Endothelial cell of umbilical vein (primary cell): Measurements from ENCODE around the gene SSUH2. TPM values are rescaled to one million over a fixed set of nuclear protein-coding genes. Genes with fewer than 3 reads are reported as not detected.

Source experiments
- BruUV-seq: library from RNA; stranded (reverse); fragments of 400-500 nt; replicated peaks from 2 replicates; lab custom pipeline; 2021; lab: Mats Ljungman, UMichigan
- CTCF ChIA-PET: fragments of 300-600, 350-600 bp; sonication (Branson Sonifier 250); formaldehyde crosslinking; loops from one replicate; lab custom pipeline; 2021; ENCODE audit warnings: antibody characterized with exemption, inconsistent platforms; lab: Charles Lee
- POLR2A ChIA-PET: fragments of 300-600, 350-600 bp; sonication (Branson Sonifier 250); formaldehyde crosslinking; loops from one replicate; lab custom pipeline; 2021; ENCODE audit warnings: antibody characterized with exemption, inconsistent platforms; lab: Charles Lee
- DNase-seq: peaks from one replicate; pipeline ENCODE4 v3.0.0-alpha.2; 2011; ENCODE audit warnings: low read depth, low spot score
- FAIRE-seq: peaks from 2 replicates; lab custom pipeline; 2011; peaks lifted over from hg19 to GRCh38; lab: Jason Lieb, UNC
- H2AFZ ChIP-seq: 2 replicates; pipeline ENCODE4 v1.6.0; 2012; ENCODE audit warnings: low read depth, low read length, control low read depth, inconsistent platforms
- H3K27ac ChIP-seq: 2 replicates; pipeline ENCODE4 v1.5.1; 2011; ENCODE audit warnings: low read depth, mild to moderate bottlenecking, control low read depth, low read length, moderate library complexity; ENCODE audit not compliant: insufficient read depth
- H3K27me3 ChIP-seq, 2 experiments: 2 replicates each; pipeline versions ENCODE4 v1.6.0 to v1.6.1; 2011; ENCODE audit warnings: low read length in 2 of 2, mixed read lengths in 1 of 2; ENCODE audit not compliant: control insufficient read depth in 2 of 2, insufficient read depth in 2 of 2
- H3K36me3 ChIP-seq, 2 experiments: 2 replicates in 1 of 2; 3 replicates in 1 of 2; pipeline ENCODE4 v1.5.1; 2011; ENCODE audit warnings: low read length in 2 of 2, mild to moderate bottlenecking in 1 of 2, moderate library complexity in 1 of 2; ENCODE audit not compliant: control insufficient read depth in 2 of 2, insufficient read depth in 2 of 2; ENCODE audit errors: extremely low read depth in 1 of 2
- H3K4me1 ChIP-seq: 3 replicates; pipeline ENCODE4 v1.5.1; 2011; ENCODE audit warnings: mild to moderate bottlenecking, low read length; ENCODE audit not compliant: control insufficient read depth, insufficient read depth; ENCODE audit errors: extremely low read depth
- H3K4me2 ChIP-seq: 2 replicates; pipeline ENCODE4 v1.6.1; 2011; ENCODE audit warnings: low read length, control low read depth, mixed read lengths; ENCODE audit not compliant: insufficient read depth
- H3K4me3 ChIP-seq, 3 experiments: fragments of 200-600 bp in 1 of 3; sonication (generic), shearing (Covaris generic) in 1 of 3; replicated peaks in 1 of 3; 2 replicates each; pipeline ENCODE4 v1.5.1; 2011 to 2016; ENCODE audit warnings: control low read depth in 3 of 3, low read length in 3 of 3, mild to moderate bottlenecking in 2 of 3, inconsistent platforms in 1 of 3, low read depth in 1 of 3, moderate library complexity in 1 of 3; ENCODE audit not compliant: insufficient read depth in 1 of 3
- H3K79me2 ChIP-seq: 2 replicates; pipeline ENCODE4 v1.6.0; 2012; ENCODE audit warnings: low read length, inconsistent platforms; ENCODE audit not compliant: control insufficient read depth, insufficient read depth
- H3K9ac ChIP-seq: replicated peaks from 2 replicates; pipeline ENCODE3; 2011; ENCODE audit warnings: low read length, control low read depth; ENCODE audit not compliant: insufficient read depth; ENCODE audit errors: extremely low read depth
- H3K9me1 ChIP-seq: replicated peaks from 3 replicates; pipeline ENCODE4 v1.6.0; 2011; ENCODE audit warnings: mild to moderate bottlenecking, low read length; ENCODE audit not compliant: control insufficient read depth, insufficient read depth; ENCODE audit errors: extremely low read depth
- H3K9me3 ChIP-seq: replicated peaks from 2 replicates; pipeline ENCODE4 v1.5.1; 2012; ENCODE audit warnings: low read length, inconsistent platforms; ENCODE audit not compliant: control insufficient read depth, insufficient read depth
- H4K20me1 ChIP-seq: replicated peaks from 2 replicates; pipeline ENCODE3; 2011; ENCODE audit warnings: mild to moderate bottlenecking, low read length; ENCODE audit not compliant: control insufficient read depth, insufficient read depth; ENCODE audit errors: extremely low read depth
- CTCF ChIP-seq, 2 donors: IDR thresholded peaks; 1 replicate in 1 of 2; 2 replicates in 1 of 2; pipeline ENCODE4 v1.5.1; 2011; ENCODE audit warnings: low read length in 2 of 2, mild to moderate bottlenecking in 2 of 2, moderate library complexity in 2 of 2, control low read depth in 1 of 2, inconsistent platforms in 1 of 2, low read depth in 1 of 2; ENCODE audit not compliant: insufficient read depth in 1 of 2; ENCODE audit errors: extremely low read depth in 1 of 2
- EZH2 ChIP-seq: IDR thresholded peaks from 2 replicates; pipeline ENCODE4 v1.6.1; 2012; ENCODE audit warnings: borderline replicate concordance, low read depth, mild to moderate bottlenecking, moderate library complexity, low read length, inconsistent platforms; ENCODE audit not compliant: severe bottlenecking
- FOS ChIP-seq: IDR thresholded peaks from 2 replicates; pipeline ENCODE4 v1.6.1; 2011; ENCODE audit warnings: mild to moderate bottlenecking, low read length, moderate library complexity, borderline replicate concordance; ENCODE audit not compliant: insufficient read depth
- GATA2 ChIP-seq: IDR thresholded peaks from 2 replicates; pipeline ENCODE4 v1.7.0; 2011; ENCODE audit warnings: low read depth, mild to moderate bottlenecking, moderate library complexity, mixed read lengths, low read length; ENCODE audit not compliant: insufficient read length, insufficient read depth
- JUN ChIP-seq: IDR thresholded peaks from 2 replicates; pipeline ENCODE4 v1.6.1; 2011; ENCODE audit warnings: borderline replicate concordance, low read depth; ENCODE audit not compliant: insufficient read length, insufficient read depth
- MAX ChIP-seq: IDR thresholded peaks from 2 replicates; pipeline ENCODE4 v1.6.1; 2011; ENCODE audit not compliant: insufficient read depth, insufficient read length
- MYC ChIP-seq: IDR thresholded peaks from one replicate; pipeline ENCODE4 v1.6.1; 2011; ENCODE audit warnings: mild to moderate bottlenecking, low read depth, low read length
- POLR2A ChIP-seq: IDR thresholded peaks from 2 replicates; pipeline ENCODE4 v1.6.1; 2012; ENCODE audit warnings: low read depth, mild to moderate bottlenecking, control low read depth, low read length
- POLR2AphosphoS5 ChIP-seq: IDR thresholded peaks from 2 replicates; pipeline ENCODE4 v1.6.1; 2012; ENCODE audit warnings: low read depth, mild to moderate bottlenecking, control low read depth, low read length, moderate library complexity; ENCODE audit not compliant: insufficient read depth
- dilution Hi-C: fragments of 300-500 bp; cut with MboI; formaldehyde crosslinking; loops from one replicate; pipeline ENCODE4 v1.15.0; 2019; ENCODE audit warnings: low sequenced_read_pairs; ENCODE audit not compliant: extremely low pct_ligation_motif_present
- intact Hi-C: fragments of 100-400 bp; cut with micrococcal nuclease; formaldehyde crosslinking; loops from one replicate; pipeline ENCODE4 v1.10.0; 2022
- polyA plus RNA-seq, 4 experiments: library from polyadenylated mRNA; depleted of rRNA in 3 of 4; stranded (reverse) in 3 of 4; unstranded in 1 of 4; fragments of >200 nt; gene quantifications; 2 replicates each; pipeline versions ENCODE4 v1.2.1 to v1.2.3, GENCODE V29; 2011 to 2012; ENCODE audit warnings: missing spikeins in 1 of 4
- total RNA-seq: library from RNA; stranded (reverse); gene quantifications from 2 replicates; pipeline ENCODE4 v1.2.3, GENCODE V29; 2021

Gene SSUH2
- total and polyA plus RNA-seq, 2 donors (not counting 3 experiments of a cell fraction or from before 2014, with no cell fraction given): 0.44 TPM; not detected in 1

DNA sequence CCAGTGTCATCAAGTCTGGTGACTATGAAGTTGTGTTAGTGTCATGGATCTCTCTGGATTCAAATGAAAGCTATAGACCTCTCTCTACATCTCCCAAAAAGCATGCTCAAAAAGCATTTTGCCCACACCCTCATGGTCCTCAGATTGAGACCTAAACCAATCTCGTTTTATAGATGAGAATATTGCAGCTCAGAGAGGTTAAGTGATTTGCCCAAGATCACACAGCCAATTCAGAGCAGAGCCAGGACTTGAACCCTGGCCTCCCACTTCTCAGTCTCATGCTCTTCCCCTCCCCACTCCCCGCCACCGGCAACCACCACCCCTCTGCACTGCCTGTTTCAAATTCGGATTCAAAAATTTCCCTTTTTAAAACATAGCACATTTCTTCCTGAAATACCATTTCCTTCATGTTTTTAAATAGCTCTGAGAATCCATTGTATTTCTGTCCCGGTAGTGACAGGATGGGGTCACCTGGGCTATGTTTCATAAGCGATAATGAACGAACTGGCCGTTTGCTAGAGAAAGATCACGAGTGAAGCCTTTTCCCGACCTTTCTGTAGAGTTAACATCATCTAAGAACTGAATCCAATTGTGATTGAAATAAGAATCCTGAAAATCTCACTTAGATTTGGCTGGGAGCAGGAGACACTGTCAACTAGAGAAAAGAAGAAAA lies 769 bp downstream of the SSUH2 start:
- no peak for TF ChIP-seq MAX
- TF ChIP-seq FOS: no peak
- Histone ChIP-seq H3K9me3 (no peaks in the 10 kb centered on the region), H3K27ac (no peak overlapping the region), H3K4me3 (no peak overlapping the region), H3K9me1 (no peaks in the 10 kb centered on the region), H3K9ac (no peak overlapping the region), H3K79me2 (no peaks in the 10 kb centered on the region), H3K27me3 (peaks cover 0 to 3% of the 10 kb centered on the region in 2 experiments), H4K20me1 (no peaks in the 10 kb centered on the region), H3K36me3 (no peaks in the 10 kb centered on the region), H3K4me1 (no peaks in the 10 kb centered on the region), H3K4me2 (no peak overlapping the region), H2AFZ (no peak overlapping the region)
- FAIRE-seq: no peak
- CTCF ChIA-PET: interaction anchor here (1.1 to 2.7 kb wide), 2 partner anchors 20 kb away, joined by 3 to 16 read pairs; no protein-coding TSS in a partner anchor
- POLR2A ChIA-PET: no interaction called here
- intact Hi-C loops: no loop called here
- no peak for DNase-seq
- no TSS peak for BruUV-seq
- dilution Hi-C loops: no loop called here

DNA sequence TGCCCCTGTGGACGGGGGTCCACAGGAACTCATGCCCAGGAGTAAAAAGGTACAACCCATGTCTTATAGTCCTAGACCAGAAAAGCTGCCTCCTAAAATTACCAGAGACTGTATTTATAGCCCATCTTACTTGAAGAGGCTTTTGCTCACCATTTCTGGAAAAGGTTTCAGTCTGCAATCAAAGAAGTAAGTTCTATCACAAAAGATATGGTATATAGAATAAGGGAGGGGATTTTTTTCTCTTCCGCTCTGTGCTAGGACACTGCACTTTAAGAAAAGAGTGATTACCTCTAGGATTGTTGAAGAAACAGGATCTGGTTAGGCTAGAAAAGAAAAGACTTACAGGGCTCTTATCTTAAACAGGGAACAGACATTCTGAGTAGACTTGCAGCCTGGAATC lies 2.6 kb downstream of the SSUH2 start:
- BruUV-seq: no TSS peak

More for the DNA sequence above, 2.6 kb downstream of the SSUH2 start:
- Histone ChIP-seq H3K27me3 (peaks cover 0 to 4% of the 10 kb centered on the region in 2 experiments), H3K27ac (no peak overlapping the region), H3K79me2 (no peaks in the 10 kb centered on the region), H3K4me3 (no peak overlapping the region), H4K20me1 (no peaks in the 10 kb centered on the region), H2AFZ (no peak overlapping the region), H3K4me2 (no peak overlapping the region), H3K4me1 (no peaks in the 10 kb centered on the region), H3K9ac (no peak overlapping the region), H3K9me3 (no peaks in the 10 kb centered on the region), H3K9me1 (no peaks in the 10 kb centered on the region), H3K36me3 (no peaks in the 10 kb centered on the region)
- dilution Hi-C loops (no loop called here), intact Hi-C loops (no loop called here)
- FAIRE-seq (no peak), DNase-seq (no peak)
- CTCF ChIA-PET: no interaction called here
- POLR2A ChIA-PET: no interaction called here
- TF ChIP-seq GATA2 (no peak), MAX (no peak), JUN (no peak), MYC (no peak), EZH2 (no peak), POLR2A (no peak), POLR2AphosphoS5 (no peak), CTCF (IDR thresholded peaks at IDR 0.05; ENCODE audit: extremely low read depth in 1 of 2, insufficient read depth in 1 of 2, low read depth in 1 of 2, low read length in 2 of 2) (no peak), FOS (no peak)
